CD14-positive monocyte (primary cell): Measurements from ENCODE around the gene MTR. TPM values are rescaled to one million over a fixed set of nuclear protein-coding genes. Genes with fewer than 3 reads are reported as not detected.
A peak's percentile ranks its signal among the peaks of the same experiment; 100 is the strongest.

Experiments
- DNase-seq, 3 donors: peaks; one replicate each; pipeline ENCODE4 v3.0.0-alpha.2; 2011 to 2022
- H2AFZ ChIP-seq: 2 replicates; pipeline ENCODE4 v1.6.0; 2012; ENCODE audit warnings: mild to moderate bottlenecking, low read depth, low read length, inconsistent platforms; ENCODE audit not compliant: insufficient read depth, poor library complexity, severe bottlenecking
- H3K27ac ChIP-seq, 2 donors: 1 replicate in 1 of 2; 2 replicates in 1 of 2; pipeline ENCODE4 v1.5.1; 2012 to 2013; ENCODE audit warnings: low read length in 2 of 2, control low read depth in 1 of 2, inconsistent platforms in 1 of 2, low read depth in 1 of 2, mild to moderate bottlenecking in 1 of 2
- H3K27me3 ChIP-seq, 2 donors: one replicate each; pipeline versions ENCODE4 v1.6.0 to v1.6.1; 2011 to 2013; ENCODE audit warnings: low read length in 2 of 2; ENCODE audit not compliant: control insufficient read depth in 2 of 2, insufficient read depth in 2 of 2
- H3K36me3 ChIP-seq, 2 donors: replicated peaks in 1 of 2; 1 replicate in 1 of 2; 2 replicates in 1 of 2; pipeline versions ENCODE4 v1.5.1 to v1.6.1; 2012 to 2013; ENCODE audit warnings: low read length in 2 of 2, control low read depth in 1 of 2, inconsistent platforms in 1 of 2, mild to moderate bottlenecking in 1 of 2; ENCODE audit not compliant: insufficient read depth in 2 of 2, control insufficient read depth in 1 of 2
- H3K4me1 ChIP-seq, 2 donors: 1 replicate in 1 of 2; 2 replicates in 1 of 2; pipeline versions ENCODE4 v1.5.1 to v1.6.1; 2012 to 2013; ENCODE audit warnings: low read length in 2 of 2, control low read depth in 1 of 2, inconsistent platforms in 1 of 2, mild to moderate bottlenecking in 1 of 2, moderate library complexity in 1 of 2; ENCODE audit not compliant: insufficient read depth in 2 of 2, control insufficient read depth in 1 of 2
- H3K4me2 ChIP-seq: replicated peaks from 2 replicates; pipeline ENCODE3; 2012; ENCODE audit warnings: low read length, moderate library complexity, mild to moderate bottlenecking; ENCODE audit not compliant: poor library complexity, severe bottlenecking; ENCODE audit errors: extremely low read depth
- H3K4me3 ChIP-seq, 3 experiments: fragments of 200-600 bp in 1 of 3; sonication (generic) in 1 of 3; replicated peaks in 1 of 3; 1 replicate in 2 of 3; 2 replicates in 1 of 3; pipeline ENCODE4 v1.5.1; 2011 to 2013; ENCODE audit warnings: low read length in 3 of 3, mild to moderate bottlenecking in 3 of 3, control low read depth in 2 of 3, low read depth in 2 of 3, inconsistent platforms in 1 of 3, moderate library complexity in 1 of 3
- H3K79me2 ChIP-seq: 2 replicates; pipeline ENCODE4 v1.6.0; 2012; ENCODE audit warnings: mild to moderate bottlenecking, control low read depth, inconsistent platforms, low read length, moderate library complexity; ENCODE audit not compliant: insufficient read depth
- H3K9ac ChIP-seq: 2 replicates; pipeline ENCODE4 v1.6.0; 2017; ENCODE audit warnings: low read length, mild to moderate bottlenecking; ENCODE audit not compliant: insufficient read depth, poor library complexity, severe bottlenecking
- H3K9me3 ChIP-seq, 2 donors: replicated peaks in 1 of 2; 1 replicate in 1 of 2; 2 replicates in 1 of 2; pipeline versions ENCODE4 v1.5.1 to v1.6.1; 2012 to 2013; ENCODE audit warnings: low read length in 2 of 2, control low read depth in 1 of 2; ENCODE audit not compliant: control insufficient read depth in 1 of 2, insufficient read depth in 1 of 2
- H4K20me1 ChIP-seq: 2 replicates; pipeline ENCODE4 v1.6.0; 2012; ENCODE audit warnings: mild to moderate bottlenecking, low read length, control low read depth, moderate library complexity; ENCODE audit not compliant: insufficient read depth
- H3K27ac Mint-ChIP-seq, 7 donors: one replicate each; pipeline ENCODE4 v1.8.0; 2020; ENCODE audit warnings: mild to moderate bottlenecking in 7 of 7, mixed read lengths in 7 of 7, moderate library complexity in 6 of 7, inconsistent platforms in 2 of 7
- H3K27me3 Mint-ChIP-seq, 3 donors: one replicate each; pipeline ENCODE4 v1.8.0; 2021 to 2022; ENCODE audit warnings: low read depth in 3 of 3, mild to moderate bottlenecking in 3 of 3, mixed read lengths in 3 of 3, moderate library complexity in 3 of 3, inconsistent platforms in 1 of 3
- H3K36me3 Mint-ChIP-seq, 2 donors: one replicate each; pipeline ENCODE4 v1.8.0; 2020; ENCODE audit warnings: mixed read lengths in 2 of 2, inconsistent platforms in 1 of 2, mild to moderate bottlenecking in 1 of 2
- H3K4me1 Mint-ChIP-seq: one replicate; pipeline ENCODE4 v1.8.0; 2020; ENCODE audit warnings: mild to moderate bottlenecking, mixed read lengths
- H3K4me3 Mint-ChIP-seq, 2 donors: one replicate each; pipeline ENCODE4 v1.8.0; 2020; ENCODE audit warnings: mild to moderate bottlenecking in 2 of 2, mixed read lengths in 2 of 2, moderate library complexity in 1 of 2
- H3K9me3 Mint-ChIP-seq, 7 donors: one replicate each; pipeline ENCODE4 v1.8.0; 2020 to 2022; ENCODE audit warnings: mixed read lengths in 7 of 7, mild to moderate bottlenecking in 6 of 7, moderate library complexity in 6 of 7, inconsistent platforms in 2 of 7
- CTCF ChIP-seq: fragments of 200-600 bp; IDR thresholded peaks from one replicate; pipeline ENCODE4 v1.8.0; 2022; ENCODE audit warnings: antibody characterized with exemption, mild to moderate bottlenecking
- WGBS: methylation state at CpG from one replicate; pipeline ENCODE4 v1.1.5; 2013; ENCODE audit warnings: missing lambda C conversion rate; ENCODE audit not compliant: insufficient coverage; 5-methylcytosine and 5-hydroxymethylcytosine counted together
- intact Hi-C, 2 donors: fragments of 100-400 bp; cut with micrococcal nuclease; formaldehyde crosslinking; loops; one replicate each; pipeline versions ENCODE4 v1.15.0 to v1.15.1; 2023
- polyA plus RNA-seq, 3 donors: library from polyadenylated mRNA; depleted of rRNA in 1 of 3; unstranded in 2 of 3; stranded (reverse) in 1 of 3; fragments of 300-500 nt in 2 of 3; fragments of >200 nt in 1 of 3; fragmentation: Illumina TruSeq in 2 of 3; gene quantifications; 1 replicate in 2 of 3; 2 replicates in 1 of 3; pipeline ENCODE4 v1.2.3, GENCODE V29; 2012 to 2021

Gene MTR
- polyA plus RNA-seq, 3 donors, result 3.4 to 5.4 (median 4.7) TPM

- DNase-seq, result no peak
- H3K27ac Mint-ChIP-seq, result peak overlapping the region in 5 of 7 donors; percentile 2 to 82 (median 37)
- intact Hi-C loops, result no loop called here
- 82% methylated on average over 4 of the region's 5 CpGs for WGBS
- peaks cover 0 to 2% (median 0%) of the 10 kb centered on the region in 7 donors for H3K9me3 Mint-ChIP-seq
- TF ChIP-seq CTCF, result no peak
- H3K27me3 ChIP-seq, result no peaks in the 10 kb centered on the region
- H2AFZ ChIP-seq, result no peak overlapping the region
- peaks cover 11 to 44% of the 10 kb centered on the region in 2 donors for H3K36me3 ChIP-seq
- H3K4me1 Mint-ChIP-seq, result peaks cover 26% of the 10 kb centered on the region
- no peak overlapping the region for H3K4me3 Mint-ChIP-seq
- peaks cover 30 to 43% of the 10 kb centered on the region in 2 donors for H3K36me3 Mint-ChIP-seq
- H3K4me1 ChIP-seq, result peaks cover 26% of the 10 kb centered on the region in 2 donors
- no peak overlapping the region for H3K4me3 ChIP-seq
- H3K9ac ChIP-seq, result no peak overlapping the region
- no peaks in the 10 kb centered on the region for H4K20me1 ChIP-seq
- no peak overlapping the region for H3K27ac ChIP-seq
- no peaks in the 10 kb centered on the region for H3K79me2 ChIP-seq
- no peaks in the 10 kb centered on the region for H3K27me3 Mint-ChIP-seq
- H3K4me2 ChIP-seq, result no peak overlapping the region
- no peaks in the 10 kb centered on the region for H3K9me3 ChIP-seq
These were observed 77.1 kb downstream of the MTR start for GRCh38 chr1:236872075-236872666.

DNA sequence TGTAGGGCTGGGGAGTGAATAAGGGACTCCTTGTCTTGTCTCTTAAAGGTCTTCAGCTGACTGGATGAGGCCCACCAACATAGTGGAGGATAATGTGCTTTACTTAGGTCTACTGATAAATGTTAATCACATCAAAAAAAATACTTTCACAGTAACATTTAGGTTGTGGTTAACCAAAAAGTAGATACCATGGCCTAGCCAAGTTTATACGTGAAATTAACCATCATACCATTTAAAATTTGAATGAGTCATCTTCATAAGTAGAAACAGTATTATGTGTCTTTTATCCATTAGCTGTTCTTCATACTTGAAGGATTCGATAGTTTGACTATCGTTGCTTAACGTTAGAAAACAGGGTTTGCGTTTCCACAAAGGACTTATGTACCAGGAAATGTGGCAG is 80.9 kb downstream of the MTR start:
- no peaks in the 10 kb centered on the region for H3K9me3 Mint-ChIP-seq
- H3K36me3 ChIP-seq, result peaks cover 14 to 60% of the 10 kb centered on the region in 2 donors
- no peak overlapping the region for H2AFZ ChIP-seq
- no peak overlapping the region for H3K4me2 ChIP-seq
- WGBS, result 96% methylated on average over 4 of the region's 5 CpGs
- H3K4me3 Mint-ChIP-seq, result no peak overlapping the region
- intact Hi-C loops, result no loop called here
- no peak overlapping the region for H3K4me3 ChIP-seq
- H3K27ac Mint-ChIP-seq, result no peak overlapping the region
- H3K9ac ChIP-seq, result no peak overlapping the region
- H3K27ac ChIP-seq, result no peak overlapping the region
- no peaks in the 10 kb centered on the region for H4K20me1 ChIP-seq
- no peaks in the 10 kb centered on the region for H3K79me2 ChIP-seq
- no peaks in the 10 kb centered on the region for H3K27me3 Mint-ChIP-seq
- no peaks in the 10 kb centered on the region for H3K9me3 ChIP-seq
- no peak for DNase-seq
- peaks cover 6% of the 10 kb centered on the region in 2 donors for H3K4me1 ChIP-seq
- H3K27me3 ChIP-seq, result no peaks in the 10 kb centered on the region
- peaks cover 8% of the 10 kb centered on the region for H3K4me1 Mint-ChIP-seq
- no peak for TF ChIP-seq CTCF
- H3K36me3 Mint-ChIP-seq, result peaks cover 35 to 57% of the 10 kb centered on the region in 2 donors
